ENCODE measurements around the gene ACTR2. TPM values are rescaled to one million over a fixed set of nuclear protein-coding genes. Genes with fewer than 3 reads are reported as not detected.

The ACTR2 gene
- total RNA-seq, 1 experiment from 2014 or later = 253 TPM

- no peaks in the 10 kb centered on the region for H3K4me1 ChIP-seq (ENCODE audit: insufficient read depth, low read length, poor library complexity, severe bottlenecking)
- intact Hi-C loops (cut with micrococcal nuclease; ENCODE audit: unreplicated experiment) = no loop called here
- H3K27me3 ChIP-seq (replicated peaks; ENCODE audit: insufficient read depth, low read depth, low read length, poor library complexity) = no peaks in the 10 kb centered on the region
- H3K27ac ChIP-seq (ENCODE audit: low read depth, low read length, poor library complexity, severe bottlenecking) = no peak overlapping the region
- H3K9me3 ChIP-seq (ENCODE audit: low read depth, low read length, poor library complexity, severe bottlenecking) = no peaks in the 10 kb centered on the region
- POLR2A ChIA-PET (ENCODE audit: low non-redundant PET) = no interaction called here
- no peak for DNase-seq (ENCODE audit: low spot score)
- BruUV-seq (replicated peaks) = no TSS peak
- TF ChIP-seq EZH2 (IDR thresholded peaks at IDR 0.05; ENCODE audit: borderline replicate concordance, low read depth, low read length, poor library complexity, severe bottlenecking) = no peak
- no peak for TF ChIP-seq CTCF (conservative IDR thresholded peaks at IDR 0.05; ENCODE audit: low read depth, low read length)
- CTCF ChIA-PET = no interaction called here
- H3K36me3 ChIP-seq (ENCODE audit: insufficient read depth, low read length, poor library complexity, severe bottlenecking) = no peaks in the 10 kb centered on the region
- H3K4me3 ChIP-seq (ENCODE audit: low read depth, low read length, poor library complexity, severe bottlenecking) = no peak overlapping the region
Measured at GRCh38 chr2:65294136-65294535, 66.5 kb downstream of the ACTR2 start.

GRCh38 chr2:65294701-65295100, 67.1 kb downstream of the ACTR2 start:
- Histone ChIP-seq H3K4me3 (ENCODE audit: low read depth, low read length, poor library complexity, severe bottlenecking) (no peak overlapping the region), H3K36me3 (ENCODE audit: insufficient read depth, low read length, poor library complexity, severe bottlenecking) (no peaks in the 10 kb centered on the region), H3K27me3 (replicated peaks; ENCODE audit: insufficient read depth, low read depth, low read length, poor library complexity) (no peaks in the 10 kb centered on the region), H3K9me3 (ENCODE audit: low read depth, low read length, poor library complexity, severe bottlenecking) (no peaks in the 10 kb centered on the region), H3K4me1 (ENCODE audit: insufficient read depth, low read length, poor library complexity, severe bottlenecking) (no peaks in the 10 kb centered on the region), H3K27ac (ENCODE audit: low read depth, low read length, poor library complexity, severe bottlenecking) (no peak overlapping the region)
- intact Hi-C loops (cut with micrococcal nuclease; ENCODE audit: unreplicated experiment) = no loop called here
- BruUV-seq (replicated peaks) = no TSS peak
- ChIA-PET CTCF (no interaction called here), POLR2A (ENCODE audit: low non-redundant PET) (no interaction called here)
- TF ChIP-seq CTCF (conservative IDR thresholded peaks at IDR 0.05; ENCODE audit: low read depth, low read length) = no peak
- no peak for TF ChIP-seq EZH2 (IDR thresholded peaks at IDR 0.05; ENCODE audit: borderline replicate concordance, low read depth, low read length, poor library complexity, severe bottlenecking)
- no peak for DNase-seq (ENCODE audit: low spot score)

DNA sequence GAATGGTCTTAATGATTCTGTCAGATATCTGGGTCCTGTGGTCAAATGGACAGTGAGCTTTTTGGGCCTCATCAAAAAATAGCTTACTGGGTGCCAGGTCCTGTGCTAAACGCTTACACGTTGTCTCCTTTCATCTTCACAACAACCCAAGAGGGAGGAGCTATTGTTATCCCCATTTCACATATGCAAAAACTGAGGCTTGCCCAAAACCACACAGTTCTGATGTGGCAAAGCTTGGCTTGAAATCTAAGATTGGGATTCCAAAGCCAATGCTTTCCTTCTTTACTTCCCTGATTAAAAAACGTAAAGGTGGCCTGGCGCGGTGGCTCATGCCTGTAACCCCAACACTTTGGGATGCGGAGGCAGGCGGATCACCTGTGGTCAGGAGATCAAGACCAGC, 69.3 kb downstream of the ACTR2 start:
- no TSS peak for BruUV-seq (replicated peaks)
- Histone ChIP-seq H3K27ac (ENCODE audit: low read depth, low read length, poor library complexity, severe bottlenecking) (no peak overlapping the region), H3K4me1 (ENCODE audit: insufficient read depth, low read length, poor library complexity, severe bottlenecking) (peaks cover 15% of the 10 kb centered on the region), H3K4me3 (ENCODE audit: low read depth, low read length, poor library complexity, severe bottlenecking) (no peak overlapping the region), H3K9me3 (ENCODE audit: low read depth, low read length, poor library complexity, severe bottlenecking) (no peaks in the 10 kb centered on the region), H3K27me3 (replicated peaks; ENCODE audit: insufficient read depth, low read depth, low read length, poor library complexity) (no peaks in the 10 kb centered on the region), H3K36me3 (ENCODE audit: insufficient read depth, low read length, poor library complexity, severe bottlenecking) (no peaks in the 10 kb centered on the region)
- ChIA-PET POLR2A (ENCODE audit: low non-redundant PET) (interaction anchor here (0.6 kb wide), 1 partner anchor 1278 kb away, joined by 9 read pairs; no protein-coding TSS in a partner anchor), CTCF (no interaction called here)
- intact Hi-C loops (cut with micrococcal nuclease; ENCODE audit: unreplicated experiment) = no loop called here
- no peak for DNase-seq (ENCODE audit: low spot score)
- no peak for TF ChIP-seq CTCF (conservative IDR thresholded peaks at IDR 0.05; ENCODE audit: low read depth, low read length)
